IPS-18c (cell line): ENCODE measurements around the gene EIF3I.
"Not testable (repeated sequence)": the region's sequence is repeated elsewhere in the genome, so short reads cannot be mapped to it uniquely, and the experiment has no call there.

Source experiments
- H3K4me3 ChIP-seq: 2 replicates; pipeline ENCODE4 v1.7.0; 2013; ENCODE audit warnings: low read depth, mild to moderate bottlenecking, low read length, moderate library complexity; ENCODE audit not compliant: insufficient read depth
- H3K9me3 ChIP-seq: one replicate; pipeline ENCODE4 v1.6.1; 2013; ENCODE audit warnings: mild to moderate bottlenecking, low read length, moderate library complexity; ENCODE audit not compliant: control insufficient read depth, insufficient read depth

Gene EIF3I

GRCh38 chr1:32247452-32247851 is 25.2 kb downstream of the EIF3I start:
- no peak overlapping the region for H3K4me3 ChIP-seq
- H3K9me3 ChIP-seq: no peaks in the 10 kb centered on the region

DNA sequence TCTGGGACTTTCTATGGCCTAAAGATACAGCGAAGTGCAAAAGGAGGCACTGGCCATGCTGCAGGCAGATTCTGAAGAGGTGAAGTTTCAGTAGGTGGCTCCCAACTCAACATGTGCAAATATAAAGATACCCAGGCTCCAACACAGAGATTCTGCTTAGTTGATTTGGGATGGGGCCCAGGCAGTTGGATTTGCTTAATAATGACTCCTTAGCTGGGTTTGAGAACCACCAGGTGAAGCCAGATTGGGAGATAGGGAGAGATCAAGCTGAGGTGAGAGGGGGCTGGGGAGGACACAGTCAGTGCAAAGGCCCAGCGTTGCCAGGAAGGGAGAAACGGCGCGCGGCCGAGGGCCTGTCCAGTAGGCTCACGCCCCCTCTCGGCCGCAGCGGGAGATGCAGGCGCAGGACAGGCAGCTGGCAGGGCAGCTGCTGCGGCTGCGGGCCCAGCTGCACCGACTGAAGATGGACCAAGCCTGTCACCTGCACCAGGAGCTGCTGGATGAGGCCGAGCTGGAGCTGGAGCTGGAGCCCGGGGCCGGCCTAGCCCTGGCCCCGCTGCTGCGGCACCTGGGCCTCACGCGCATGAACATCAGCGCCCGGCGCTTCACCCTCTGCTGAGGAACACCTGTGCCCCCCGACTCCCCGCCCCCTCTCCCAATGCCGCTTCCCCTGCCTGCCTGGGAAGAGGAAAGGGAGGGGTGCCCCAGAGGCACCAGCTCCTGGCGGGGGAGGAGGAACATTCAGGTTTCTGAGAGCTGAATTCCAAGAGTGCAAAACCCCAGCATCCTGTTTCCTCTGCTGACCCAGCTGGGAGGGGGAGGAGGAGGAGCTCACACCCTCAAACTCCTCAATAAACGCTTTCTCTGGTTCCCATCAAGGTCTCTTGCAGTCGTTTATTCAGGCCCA is 26.0 kb downstream of the EIF3I start:
- Histone ChIP-seq H3K4me3 (peak overlapping the region; percentile 49), H3K9me3 (no peaks in the 10 kb centered on the region)

DNA sequence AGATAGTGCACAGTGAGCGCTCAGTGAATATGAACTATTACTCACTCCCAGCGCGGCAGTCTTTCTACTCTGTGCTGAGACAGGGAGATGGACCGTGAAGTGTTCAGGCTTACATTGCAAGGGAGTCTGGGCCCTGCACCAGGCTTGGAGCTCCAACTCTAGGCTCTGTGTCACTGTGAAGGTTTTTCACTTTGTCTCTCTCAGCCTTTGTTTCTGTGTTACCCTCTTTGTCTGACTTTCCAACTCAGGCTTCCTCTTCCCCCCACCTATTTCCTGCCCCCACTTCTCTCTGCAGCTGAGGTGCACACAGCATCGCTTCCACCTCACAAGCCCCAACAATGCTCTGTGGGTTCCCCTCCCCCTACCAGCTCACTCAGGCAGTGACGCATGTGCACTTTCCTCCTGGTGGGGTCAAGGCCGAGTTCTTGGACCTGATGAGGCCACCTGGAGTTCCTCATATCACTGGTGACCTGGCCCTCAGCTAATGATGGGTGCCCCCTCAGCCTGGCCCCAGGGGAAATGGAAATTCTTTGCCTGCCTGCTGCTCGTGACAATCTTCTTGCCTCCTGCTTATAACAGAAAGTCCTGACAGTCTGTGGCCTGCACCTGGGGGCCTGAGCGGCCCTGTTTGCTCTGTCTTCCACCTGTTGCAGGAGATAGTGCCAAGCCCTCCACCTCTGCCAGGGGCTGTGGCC is 27.8 kb downstream of the EIF3I start:
- Histone ChIP-seq H3K4me3 (no peak overlapping the region), H3K9me3 (no peaks in the 10 kb centered on the region)

DNA sequence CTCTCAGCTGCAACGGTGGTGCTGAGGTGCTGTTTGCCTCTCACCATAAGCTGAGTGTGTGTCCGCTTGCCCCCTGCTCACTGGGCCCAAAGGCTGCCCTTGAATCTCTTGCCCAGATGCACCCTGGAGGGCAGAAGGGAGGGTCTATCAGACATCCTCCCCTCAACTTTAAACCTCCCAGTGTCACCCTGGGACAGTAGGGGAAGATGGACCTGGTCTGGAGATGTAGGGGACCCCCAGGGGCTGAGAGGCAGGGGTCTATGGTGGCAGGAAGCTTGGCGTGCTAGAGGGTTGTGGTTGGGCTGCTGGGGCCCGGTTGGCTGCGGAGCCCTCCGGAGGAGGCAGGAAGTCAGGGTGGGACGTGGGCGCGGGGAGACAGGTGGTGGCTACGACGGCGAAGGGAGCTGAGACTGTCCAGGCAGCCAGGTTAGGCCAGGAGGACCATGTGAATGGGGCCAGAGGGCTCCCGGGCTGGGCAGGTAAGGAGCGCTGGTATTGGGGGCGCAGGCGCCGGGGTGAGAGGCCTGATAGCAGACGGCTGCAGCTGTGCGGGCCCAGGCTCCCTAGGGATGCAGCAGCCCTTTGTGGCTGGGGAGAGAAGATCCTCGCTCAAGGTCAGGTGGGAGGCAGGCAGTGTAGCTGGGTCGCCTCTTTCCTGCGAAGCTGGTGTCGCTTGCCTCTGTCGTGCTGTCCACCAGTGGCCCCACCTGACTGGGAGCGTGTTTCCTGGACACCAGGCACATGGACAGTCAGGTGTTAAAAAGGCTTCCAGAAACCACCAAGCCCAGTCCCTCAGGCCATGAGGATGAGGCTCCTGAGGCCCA is 28.9 kb downstream of the EIF3I start, which contains the start of gene LCK:
TSS of gene LCK (plus strand) at position 373 of the 824 bp plus-strand sequence. CDS start 23,065 bp downstream, outside the sequence.
- no peak within 1 kb of the TSS for H3K4me3 ChIP-seq

DNA sequence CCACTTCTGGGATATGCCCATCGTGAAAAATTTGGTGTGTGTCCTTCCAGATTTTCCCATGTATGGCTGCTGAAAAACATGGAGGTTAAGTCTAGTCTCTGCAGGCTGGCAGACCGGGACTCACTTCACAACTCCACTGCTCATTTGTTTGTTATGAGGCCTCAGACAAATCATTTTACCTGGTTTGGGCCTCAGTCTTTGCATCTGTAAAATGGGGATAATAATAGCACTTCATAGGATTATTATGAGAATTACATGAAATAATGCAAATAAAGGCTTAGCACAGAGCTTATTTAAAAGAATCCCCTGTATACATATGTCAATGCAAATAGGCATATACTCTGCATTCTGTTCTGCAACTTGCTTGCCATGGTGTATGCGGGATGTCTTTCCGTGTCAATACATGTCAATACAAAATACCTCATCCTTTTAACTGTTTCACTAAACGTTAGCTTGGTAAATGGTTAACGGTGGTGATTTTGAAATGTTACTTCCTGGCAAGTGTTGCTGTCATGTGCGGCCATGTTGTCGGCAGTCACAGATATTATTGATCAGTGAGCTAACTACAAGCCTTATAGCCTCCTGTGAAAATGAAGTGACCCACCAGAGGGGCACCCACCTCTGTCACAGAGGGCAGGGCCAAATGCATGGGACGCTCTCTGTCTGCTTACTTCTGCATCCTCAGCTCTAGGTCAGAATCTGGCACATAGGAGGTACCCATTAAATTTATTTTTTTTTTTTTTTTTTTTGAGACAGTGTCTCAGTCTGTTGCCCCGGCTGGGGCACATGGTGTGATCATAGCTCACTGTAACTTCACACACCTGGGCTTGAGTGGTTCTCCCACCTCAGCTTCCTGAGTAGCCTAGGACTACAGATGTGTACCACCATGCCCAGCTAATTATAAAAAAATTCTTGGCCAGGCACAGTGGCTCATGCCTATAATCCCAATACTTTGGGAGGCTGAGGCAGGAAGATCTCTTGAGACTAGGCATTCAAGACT is 33.2 kb downstream of the EIF3I start:
- Histone ChIP-seq H3K4me3 (no peak overlapping the region), H3K9me3 (no peaks in the 10 kb centered on the region)

More for the DNA sequence above, 28.9 kb downstream of the EIF3I start, which contains the start of gene LCK:
- no peaks in the 10 kb centered on the region for H3K9me3 ChIP-seq

DNA sequence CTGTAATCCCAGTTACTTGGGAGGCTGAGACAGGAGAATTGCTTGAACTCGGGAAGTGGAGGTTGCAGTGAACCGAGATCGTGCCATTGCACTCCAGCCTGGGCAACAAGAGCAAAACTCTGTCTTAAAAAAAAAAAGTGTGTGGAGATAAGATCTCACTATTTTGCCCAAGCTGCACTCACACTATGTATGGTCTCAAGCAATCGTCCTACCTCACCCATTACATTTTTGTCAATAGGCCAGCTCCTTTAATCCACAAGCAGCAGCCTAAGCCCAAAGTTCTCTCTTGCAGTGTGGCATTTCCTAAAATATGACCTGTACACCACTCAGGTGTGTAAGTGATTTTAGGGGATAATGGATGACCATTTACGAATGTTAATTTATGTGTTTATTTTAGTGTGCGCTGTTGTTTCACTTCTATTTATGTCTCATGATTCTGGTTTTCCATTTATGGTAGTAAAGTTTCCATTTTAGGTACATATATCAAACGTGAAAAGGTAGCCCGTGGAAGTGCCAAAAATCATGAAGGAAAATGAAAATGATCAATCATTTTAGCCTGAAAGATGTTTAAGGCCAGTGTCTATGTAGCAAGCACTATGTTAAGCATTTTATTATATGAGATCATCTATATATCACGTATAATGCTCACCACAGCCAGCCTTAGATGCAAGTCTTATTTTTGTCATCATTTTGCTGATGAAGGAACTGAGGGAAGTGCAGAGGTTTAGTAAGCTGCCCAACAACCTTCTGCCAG is 34.4 kb downstream of the EIF3I start:
- Histone ChIP-seq H3K4me3 (no peak overlapping the region), H3K9me3 (no peaks in the 10 kb centered on the region)

- Histone ChIP-seq H3K4me3 (no peak overlapping the region), H3K9me3 (no peaks in the 10 kb centered on the region)
These were observed 35.0 kb downstream of the EIF3I start for GRCh38 chr1:32257227-32257508.

GRCh38 chr1:32263236-32263593 is 41.0 kb downstream of the EIF3I start:
- H3K4me3 ChIP-seq, H3K9me3 ChIP-seq: not testable (repeated sequence)

GRCh38 chr1:32263744-32264143 is 41.5 kb downstream of the EIF3I start:
- H3K4me3 ChIP-seq: no peak overlapping the region
- H3K9me3 ChIP-seq: no peaks in the 10 kb centered on the region

DNA sequence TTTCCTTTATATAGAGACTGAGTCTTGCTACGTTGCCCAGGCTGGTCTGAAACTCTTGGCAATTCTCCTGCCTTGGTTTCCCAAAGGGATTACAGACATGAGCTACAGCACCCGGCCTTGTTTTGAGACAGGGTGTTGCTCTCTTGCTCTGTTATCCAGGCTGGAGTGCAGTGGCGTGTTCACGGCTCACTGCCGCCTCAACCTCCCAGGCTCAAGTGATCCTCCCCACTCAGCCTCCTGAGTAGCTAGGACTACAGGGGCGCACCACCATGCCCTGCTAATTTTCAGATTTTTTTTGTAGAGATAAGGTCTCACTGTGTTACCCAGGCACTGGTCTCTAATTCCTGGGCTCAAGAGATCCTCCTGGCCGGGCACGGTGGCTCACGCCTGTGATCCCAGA is 43.6 kb downstream of the EIF3I start:
- Histone ChIP-seq H3K4me3 (no peak overlapping the region), H3K9me3 (no peaks in the 10 kb centered on the region)

DNA sequence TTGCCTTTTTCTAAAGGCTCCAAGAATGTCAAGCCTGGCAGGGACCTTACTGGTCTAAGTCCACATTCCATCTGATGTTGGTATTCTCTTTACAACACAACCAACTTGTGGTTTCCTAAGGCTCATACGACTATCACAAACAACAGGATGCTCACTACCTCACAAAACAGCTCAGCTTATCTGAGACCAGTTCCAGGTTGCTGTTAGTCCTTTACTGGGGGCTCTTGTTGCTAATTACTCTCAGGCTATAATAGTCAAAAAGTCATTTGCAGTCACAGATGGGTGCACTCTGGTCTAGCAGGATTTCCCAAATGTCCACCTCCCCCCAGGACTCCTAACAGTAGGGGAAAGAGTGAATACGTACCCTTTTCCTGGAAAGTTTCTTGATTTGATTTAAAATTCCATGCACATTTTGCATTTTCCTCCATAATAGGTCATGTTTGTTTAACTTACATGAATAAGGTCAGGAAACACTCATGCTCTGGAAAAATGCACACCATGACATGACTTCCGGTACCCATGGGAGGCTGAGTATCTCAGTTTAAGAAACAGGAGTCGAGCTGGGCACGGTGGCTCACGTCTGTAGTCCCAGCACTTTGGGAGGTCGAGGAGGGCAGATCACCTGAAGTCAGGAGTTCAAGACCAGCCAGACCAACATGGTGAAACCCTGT is 44.8 kb downstream of the EIF3I start:
- Histone ChIP-seq H3K9me3 (no peaks in the 10 kb centered on the region), H3K4me3 (no peak overlapping the region)

DNA sequence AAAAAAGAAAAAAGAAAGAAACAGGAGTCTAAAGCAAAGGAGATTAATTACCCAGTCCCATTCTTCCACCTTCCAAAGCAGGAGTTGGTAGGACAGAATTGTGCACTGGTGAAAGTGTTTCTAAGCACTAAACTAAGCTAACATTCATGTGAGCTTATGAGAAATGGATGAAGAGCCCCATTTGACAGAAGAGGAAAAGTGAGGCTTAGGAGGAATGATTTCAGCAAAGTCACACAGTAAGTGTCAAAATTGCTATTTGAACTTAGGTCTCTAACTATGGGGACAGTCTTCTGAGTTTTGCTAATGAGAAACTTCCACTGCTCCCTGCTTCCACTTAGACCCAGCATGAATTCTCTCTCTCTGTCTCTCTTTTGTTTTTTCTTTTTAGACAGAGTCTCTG is 47.5 kb downstream of the EIF3I start:
- Histone ChIP-seq H3K9me3 (no peaks in the 10 kb centered on the region), H3K4me3 (no peak overlapping the region)

DNA sequence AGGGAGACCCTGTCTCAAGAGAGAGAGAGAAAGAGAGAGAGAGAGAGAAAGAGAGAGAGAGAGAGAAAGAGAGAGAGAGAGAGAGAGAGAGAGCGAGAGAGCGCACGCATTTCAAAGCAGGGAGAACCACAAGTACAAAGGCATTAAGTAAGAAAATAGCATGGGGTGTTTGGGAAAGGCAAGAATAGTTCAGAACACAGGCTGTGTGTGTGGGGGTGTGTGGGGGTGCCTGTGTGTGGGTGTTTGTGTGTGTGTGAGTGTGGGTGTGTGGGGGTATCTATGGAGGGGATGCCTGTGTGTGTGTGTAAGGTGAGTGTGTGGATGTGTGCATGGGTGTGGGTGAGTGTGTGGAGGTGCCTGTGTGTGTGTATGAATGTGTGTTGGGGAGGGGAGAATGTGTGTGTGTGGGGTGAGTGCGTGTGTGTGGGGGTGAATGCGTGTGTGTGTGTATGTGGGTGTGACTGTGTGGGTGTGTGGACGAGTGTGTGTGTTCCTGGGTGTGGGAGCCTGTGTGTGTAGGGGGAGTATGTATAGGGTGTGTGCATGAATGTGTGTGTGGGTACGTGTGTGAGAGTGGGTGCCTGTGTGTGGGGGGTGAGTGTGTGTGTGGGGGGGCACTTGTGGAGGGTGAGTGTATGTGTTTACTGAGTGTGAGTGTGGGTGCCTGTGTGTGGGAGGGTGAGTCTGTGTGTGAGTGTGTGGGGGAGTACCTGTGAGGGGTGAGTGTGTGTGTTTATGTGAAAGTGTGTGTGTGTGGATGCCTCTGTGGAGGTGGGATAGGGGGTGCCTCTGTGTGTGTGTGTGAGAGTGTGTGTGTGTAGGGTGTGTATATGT is 50.6 kb downstream of the EIF3I start:
- no peaks in the 10 kb centered on the region for H3K9me3 ChIP-seq
- H3K4me3 ChIP-seq: no peak overlapping the region

DNA sequence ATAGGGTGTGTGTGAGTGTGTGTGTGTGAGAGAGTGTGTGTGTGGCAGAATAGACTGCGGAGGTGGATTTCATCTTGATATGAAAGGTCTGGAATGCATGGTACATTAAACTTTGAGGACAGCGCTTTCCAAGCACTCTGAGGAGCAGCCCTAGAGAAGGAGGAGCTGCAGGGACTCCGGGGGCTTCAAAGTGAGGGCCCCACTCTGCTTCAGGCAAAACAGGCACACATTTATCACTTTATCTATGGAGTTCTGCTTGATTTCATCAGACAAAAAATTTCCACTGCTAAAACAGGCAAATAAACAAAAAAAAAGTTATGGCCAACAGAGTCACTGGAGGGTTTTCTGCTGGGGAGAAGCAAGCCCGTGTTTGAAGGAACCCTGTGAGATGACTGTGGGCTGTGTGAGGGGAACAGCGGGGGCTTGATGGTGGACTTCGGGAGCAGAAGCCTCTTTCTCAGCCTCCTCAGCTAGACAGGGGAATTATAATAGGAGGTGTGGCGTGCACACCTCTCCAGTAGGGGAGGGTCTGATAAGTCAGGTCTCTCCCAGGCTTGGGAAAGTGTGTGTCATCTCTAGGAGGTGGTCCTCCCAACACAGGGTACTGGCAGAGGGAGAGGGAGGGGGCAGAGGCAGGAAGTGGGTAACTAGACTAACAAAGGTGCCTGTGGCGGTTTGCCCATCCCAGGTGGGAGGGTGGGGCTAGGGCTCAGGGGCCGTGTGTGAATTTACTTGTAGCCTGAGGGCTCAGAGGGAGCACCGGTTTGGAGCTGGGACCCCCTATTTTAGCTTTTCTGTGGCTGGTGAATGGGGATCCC is 51.4 kb downstream of the EIF3I start:
- H3K4me3 ChIP-seq: peak overlapping the region; percentile 32; the same call in 1 of the 2 replicates
- no peaks in the 10 kb centered on the region for H3K9me3 ChIP-seq
